DMS114 treated with DMSO at 0.1 percent for 48 hours (cell line): Measurements from ENCODE around the gene TMC7.
A peak's percentile ranks its signal among the peaks of the same experiment; 100 is the strongest.

Experiments used
- DNase-seq: peaks from one replicate; lab custom pipeline; 2025; ENCODE audit not compliant: unreplicated experiment; lab: John Stamatoyannopoulos, UW

TMC7 gene

DNA sequence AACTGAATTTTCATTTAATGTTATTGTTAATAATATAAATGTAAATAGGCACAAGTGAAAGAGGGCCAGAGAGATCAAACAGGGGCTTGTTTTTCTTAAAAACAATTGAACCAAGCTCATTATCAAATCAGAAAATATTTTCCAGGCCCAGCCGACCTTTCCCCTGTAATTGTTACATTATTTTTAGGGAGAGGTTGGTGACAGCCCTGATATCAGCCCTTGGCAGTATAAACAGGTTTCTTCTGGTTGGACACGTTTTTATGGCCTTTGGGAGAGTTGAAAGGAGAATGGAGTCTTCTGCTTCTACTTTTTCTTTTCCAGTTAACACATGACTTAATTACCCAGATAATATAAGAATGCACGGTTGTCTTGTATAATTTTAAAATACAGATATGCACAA is 43.7 kb downstream of the TMC7 start:
- DNase-seq: no peak

DNA sequence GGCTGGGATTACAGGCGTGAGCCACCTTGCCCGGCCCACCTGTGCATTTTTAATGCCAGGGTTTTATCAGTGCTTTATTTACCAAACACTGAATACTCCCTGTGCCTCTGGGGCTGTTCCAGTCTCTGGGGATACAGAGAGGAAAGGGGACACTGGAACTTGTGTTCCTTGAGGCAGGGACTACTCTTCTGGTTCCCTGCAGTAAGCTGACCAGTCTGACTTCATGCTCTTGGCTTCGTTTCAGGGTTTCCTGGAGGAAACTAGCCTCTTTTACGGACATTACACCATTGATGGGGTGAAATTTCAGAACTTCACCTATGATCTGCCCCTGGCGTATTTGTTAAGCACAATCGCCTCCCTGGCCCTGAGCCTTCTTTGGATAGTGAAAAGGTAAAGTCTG is 46.2 kb downstream of the TMC7 start:
- no peak for DNase-seq

DNA sequence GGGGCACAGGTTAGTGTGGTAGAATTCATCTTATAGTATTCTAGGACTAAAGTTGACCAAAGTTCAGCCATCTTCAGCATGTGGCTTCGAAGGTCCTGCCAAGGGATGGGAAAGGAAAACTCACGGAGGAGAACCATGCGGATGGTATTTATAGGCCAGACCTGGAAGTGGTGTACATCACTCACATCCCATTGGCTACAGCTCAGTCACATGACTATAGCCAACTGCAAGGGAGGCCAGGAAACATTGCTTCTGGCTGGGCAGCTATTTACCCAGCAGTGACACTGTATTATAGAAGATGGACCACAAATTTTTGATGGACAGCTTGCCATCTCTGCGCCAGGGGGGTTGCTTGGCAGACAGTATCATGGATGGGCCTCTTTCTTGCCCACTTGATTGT is 48.0 kb downstream of the TMC7 start:
- no peak for DNase-seq

DNA sequence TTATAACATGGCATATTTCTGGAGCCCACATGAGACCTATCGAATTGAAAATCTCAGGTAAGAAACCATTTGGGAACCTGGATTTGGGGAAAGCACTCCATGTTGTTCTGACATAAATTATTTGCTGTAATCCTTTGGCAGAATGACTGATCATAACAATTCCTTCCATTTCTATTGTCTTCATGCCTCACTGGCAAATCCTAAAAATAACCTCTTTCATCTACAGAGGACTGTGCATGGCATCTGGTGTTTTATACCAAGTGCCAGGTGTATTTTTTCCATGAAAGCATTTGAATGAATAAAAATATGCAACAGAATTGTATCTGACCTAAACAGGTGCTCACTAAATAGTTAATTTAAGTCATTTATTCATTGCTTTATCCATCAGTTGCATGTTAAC is 50.0 kb downstream of the TMC7 start:
- no peak for DNase-seq

DNA sequence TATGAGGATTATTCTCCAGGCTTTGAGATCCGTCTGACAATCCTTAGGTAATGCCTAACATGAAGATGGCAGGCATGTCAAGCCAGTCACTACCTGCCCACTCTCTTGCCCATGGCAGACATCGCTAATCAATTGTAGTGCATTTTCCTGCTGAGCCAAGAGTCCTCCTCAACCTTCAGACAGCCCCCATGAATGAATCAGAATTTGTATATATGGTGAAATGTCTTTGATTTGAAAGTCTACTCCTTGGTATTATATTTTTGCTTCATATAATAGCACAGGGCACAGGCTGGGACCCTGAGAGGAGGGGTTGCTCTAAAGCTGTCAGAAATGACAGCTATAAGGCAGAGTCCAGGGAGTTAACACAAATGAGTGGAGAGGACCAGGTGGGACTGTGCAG is 56.7 kb downstream of the TMC7 start:
- no peak for DNase-seq

DNA sequence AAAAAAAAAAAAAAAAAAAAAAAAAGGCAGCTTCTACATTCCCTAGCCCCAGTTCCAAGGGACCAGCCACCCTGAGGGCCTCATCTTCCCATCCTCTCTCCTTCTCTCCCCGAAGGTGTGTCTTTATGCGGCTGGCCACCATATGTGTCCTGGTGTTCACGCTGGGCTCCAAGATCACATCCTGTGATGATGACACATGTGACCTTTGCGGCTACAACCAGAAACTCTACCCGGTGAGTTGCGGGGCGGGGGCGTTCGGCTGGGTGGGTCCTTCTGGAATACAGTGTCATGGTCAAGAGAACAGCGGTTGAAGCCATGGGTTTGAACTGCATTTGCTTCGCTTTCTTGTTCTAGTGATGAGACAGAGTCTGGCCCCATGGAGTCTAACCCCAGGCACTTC is 61.0 kb downstream of the TMC7 start:
- DNase-seq: no peak

DNA sequence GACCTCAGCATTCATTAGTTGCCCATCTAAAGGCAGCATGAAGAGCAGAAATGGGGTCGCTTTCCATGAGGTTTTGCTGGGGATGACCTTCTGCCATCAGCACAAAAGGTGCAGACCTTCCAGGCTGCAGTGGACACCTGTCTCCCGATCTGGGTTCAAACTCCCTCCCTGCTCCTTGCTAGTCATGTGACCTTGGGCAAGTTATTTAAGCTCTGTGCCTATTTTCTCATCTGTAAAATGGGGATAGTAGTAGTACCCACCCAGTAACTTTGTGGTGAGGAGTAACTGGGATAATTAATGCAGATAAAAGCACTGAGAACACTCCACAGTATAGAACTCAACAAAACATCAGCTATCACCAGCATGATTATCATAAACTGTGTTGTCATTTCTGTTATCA is 62.3 kb downstream of the TMC7 start:
- no peak for DNase-seq

DNA sequence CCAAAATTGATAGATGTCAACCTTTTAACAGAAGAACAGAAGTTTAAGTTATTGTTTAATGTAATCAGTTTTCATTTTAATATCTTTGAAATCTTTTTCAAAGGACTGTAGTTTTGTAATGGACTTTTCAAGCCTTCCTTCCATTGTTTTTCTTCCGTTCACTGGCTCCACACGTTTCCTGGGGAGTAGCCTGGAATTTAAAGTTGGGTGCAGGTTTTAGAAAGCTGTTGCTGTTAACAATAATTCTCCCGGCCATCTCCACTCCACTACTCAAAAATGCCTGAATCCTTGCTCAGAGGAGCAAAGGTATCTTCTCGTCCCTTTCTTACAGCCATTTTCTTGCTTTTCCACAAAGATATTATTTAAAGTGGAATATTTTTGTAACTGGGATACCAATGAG is 79.0 kb downstream of the TMC7 start:
- DNase-seq: no peak

DNA sequence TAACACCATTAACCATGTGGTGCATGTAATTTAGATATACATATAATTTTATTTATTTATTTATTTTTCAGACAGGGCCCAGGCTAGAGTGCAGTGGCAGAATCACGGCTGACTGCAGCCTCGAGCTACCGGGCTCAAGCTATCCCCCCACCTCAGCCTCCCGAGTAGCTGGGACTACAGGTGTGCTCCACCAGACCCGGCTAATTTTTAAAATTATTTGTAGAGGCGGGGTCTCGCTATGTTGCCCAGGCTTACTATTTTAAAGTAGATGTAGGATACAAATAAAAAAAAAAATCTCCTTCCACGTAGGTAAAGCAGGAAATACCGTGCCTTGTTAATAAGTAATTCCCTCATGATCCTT is 83.2 kb downstream of the TMC7 start:
- no peak for DNase-seq

DNA sequence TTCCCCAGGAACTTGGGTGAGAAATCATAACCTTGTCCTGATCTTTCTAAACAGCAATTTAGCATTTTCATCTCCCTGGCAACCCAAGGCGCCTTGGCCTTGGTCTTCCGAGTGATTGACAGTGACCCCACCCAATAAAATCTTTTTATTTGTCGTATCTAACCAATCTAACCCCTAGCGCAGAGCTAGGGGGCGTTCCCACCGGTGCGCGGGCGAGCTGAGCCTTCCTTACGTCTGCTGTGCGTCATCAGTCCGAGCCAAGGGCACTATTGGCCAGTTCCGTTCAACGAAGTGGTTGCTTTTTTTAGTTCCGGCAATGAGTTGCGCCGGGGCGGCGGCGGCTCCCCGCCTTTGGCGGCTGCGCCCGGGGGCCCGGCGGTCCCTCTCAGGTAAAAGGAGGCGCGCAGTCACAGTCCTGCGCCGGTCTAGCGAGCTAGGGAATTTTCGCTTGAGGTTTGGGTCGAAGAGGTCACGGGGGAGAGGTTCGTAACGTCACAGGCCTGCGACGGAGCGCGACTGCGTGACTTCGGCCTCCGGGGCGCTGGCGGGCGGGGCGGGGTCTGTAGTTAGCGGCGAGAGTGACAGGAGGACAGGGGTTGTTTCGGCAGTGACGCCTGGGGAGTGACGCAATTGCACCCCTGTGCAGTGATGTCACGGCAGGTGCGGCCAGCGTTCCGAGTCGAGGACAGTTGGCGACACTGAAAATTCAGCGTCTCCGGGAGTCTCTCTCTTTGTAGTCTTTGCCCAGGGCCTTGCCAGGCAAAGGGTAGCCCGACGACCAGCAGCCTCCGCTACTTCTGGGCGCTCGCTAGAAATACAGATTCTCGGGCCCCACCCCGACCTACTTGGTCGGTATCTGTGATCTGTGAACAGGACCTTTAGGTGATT is 83.9 kb downstream of the TMC7 start, which contains the start of gene COQ7:
COQ7 (plus strand) TSS at position 266 of the 888 bp plus-strand sequence; CDS start at position 317, 51 bp downstream.
- peak; percentile 98 for DNase-seq

DNA sequence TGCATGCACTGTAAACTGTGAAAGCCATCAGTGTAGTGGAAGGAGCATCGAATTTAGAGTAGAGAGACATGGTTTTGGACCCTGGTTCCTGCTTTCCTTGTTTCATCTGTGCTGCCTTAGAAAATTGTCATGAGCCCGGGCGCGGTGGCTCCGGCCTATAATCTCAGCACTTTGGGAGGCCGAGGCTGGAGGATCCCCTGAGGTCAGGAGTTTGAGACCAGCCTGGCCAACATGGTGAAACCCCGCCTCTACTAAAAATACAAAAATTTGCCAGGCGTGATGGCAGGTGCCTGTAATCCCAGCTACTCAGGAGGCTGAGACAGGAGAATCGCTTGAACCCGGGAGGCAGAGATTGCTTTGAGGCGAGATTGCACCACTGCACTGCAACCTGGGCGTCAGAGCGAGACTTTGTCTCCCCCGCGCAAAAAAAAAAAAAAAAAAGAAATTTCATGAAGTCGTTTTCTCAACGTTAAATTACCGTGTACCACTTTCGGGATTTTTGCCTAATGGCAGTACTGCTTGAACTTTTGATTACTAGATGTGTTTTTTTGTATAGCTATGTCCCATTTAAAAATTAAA is 84.6 kb downstream of the TMC7 start:
- no peak for DNase-seq

DNA sequence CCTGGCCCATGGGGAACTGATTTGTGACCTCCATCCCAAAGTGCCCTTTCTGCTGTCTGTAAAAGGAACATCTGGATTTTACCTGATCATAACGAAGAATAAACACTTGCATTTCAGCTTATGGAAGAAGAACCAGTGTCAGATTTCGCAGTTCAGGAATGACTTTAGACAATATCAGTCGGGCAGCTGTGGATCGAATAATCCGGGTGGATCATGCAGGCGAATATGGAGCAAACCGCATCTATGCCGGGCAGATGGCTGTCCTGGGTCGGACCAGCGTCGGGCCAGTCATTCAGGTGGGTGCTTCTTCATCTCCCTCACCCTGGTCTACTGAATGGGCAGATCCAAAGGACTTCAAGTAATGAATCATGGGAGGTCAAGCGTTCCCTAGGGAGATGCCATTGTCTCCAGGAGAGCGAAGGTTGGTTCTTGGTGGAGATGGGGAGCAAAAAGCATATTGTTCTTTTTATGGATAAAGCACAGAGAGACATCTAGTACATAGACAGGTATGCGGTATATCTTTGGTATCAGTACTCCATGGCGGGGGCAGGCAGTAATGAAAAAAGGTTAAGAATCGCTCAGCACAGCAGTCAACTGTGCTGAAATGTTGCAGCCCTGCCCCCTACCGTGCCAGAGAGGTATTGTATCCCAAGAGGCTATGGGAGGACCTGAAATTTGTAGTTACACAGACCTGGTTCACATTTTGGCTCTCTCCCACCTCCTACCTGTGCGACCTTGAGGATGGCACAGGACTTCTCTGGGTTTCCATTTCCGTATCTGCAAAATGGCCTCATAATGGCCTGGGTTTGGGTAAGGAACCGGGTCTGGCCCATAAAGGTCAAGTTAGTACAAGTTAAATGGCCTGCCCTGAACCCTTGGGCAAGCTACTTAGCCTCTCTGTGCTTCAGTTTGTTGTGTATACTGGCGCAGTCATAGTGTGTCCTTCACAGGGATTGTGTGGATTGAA is 88.4 kb downstream of the TMC7 start:
- DNase-seq: no peak

DNA sequence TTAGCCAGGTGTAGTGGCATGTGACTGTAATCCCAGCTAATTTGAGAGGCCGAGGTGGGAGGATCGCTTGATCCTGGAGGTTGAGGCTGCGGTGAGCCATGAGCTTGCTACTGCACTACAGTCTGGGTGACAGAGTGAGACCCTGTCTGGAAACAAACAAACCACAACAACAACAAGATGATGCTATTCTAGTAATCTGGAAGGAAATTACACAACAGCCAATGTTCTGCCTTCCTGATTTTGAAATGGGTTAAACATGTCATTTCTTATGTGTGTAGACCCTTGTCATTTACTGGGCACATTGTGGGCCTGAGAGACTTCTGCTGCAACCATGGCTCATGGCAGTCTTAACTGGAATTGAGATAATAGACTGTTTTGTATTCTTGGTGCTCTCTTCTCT is 89.6 kb downstream of the TMC7 start:
- no peak for DNase-seq

DNA sequence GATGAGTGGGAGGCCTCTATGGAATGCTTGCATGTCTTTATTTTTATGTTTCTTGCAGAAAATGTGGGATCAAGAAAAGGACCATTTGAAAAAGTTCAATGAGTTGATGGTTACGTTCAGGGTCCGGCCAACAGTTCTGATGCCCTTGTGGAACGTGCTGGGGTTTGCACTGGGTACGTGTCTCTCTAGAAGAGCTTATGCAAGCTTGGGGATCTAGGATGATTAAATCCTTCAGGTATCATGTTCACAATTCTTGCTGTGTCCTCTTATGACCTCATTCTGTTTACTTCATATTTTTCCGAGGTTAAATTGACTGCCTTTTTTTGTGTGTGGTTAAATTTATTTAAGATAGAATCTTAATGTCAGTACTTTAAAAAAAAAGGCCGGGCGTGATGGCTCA is 90.1 kb downstream of the TMC7 start:
- DNase-seq: no peak

DNA sequence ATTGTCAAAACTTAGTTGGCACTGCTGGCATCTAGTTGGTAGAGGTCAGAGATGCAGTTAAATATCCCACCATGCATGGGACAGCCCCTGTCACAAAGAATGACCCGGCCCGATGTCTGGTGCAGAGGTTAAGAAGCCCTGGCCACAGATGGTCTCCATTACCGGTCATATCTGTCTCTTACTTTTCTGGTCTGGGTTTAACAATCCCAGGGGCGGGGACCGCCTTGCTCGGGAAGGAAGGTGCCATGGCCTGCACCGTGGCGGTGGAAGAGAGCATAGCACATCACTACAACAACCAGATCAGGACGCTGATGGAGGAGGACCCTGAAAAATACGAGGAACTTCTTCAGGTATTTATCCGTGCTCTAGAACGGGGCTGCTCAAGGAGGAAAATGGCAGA is 91.8 kb downstream of the TMC7 start:
- no peak for DNase-seq

DNA sequence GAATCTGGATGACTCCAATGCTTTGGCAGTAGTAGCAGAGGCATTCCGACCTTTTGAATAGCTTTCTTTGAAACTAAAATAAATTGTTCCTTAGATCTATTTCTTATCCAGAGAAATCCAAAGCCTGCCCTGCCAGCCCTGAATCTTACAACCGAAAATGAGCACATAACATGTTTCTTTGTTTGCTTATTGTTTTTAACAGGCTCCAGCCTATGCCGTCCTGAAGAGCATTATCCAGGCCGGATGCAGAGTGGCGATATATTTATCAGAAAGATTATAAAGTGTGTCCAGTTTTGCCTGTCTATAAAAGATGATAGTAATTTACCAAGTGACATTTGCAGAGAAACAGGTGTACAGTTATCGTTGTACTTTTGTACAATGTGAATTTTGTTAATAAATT is 94.1 kb downstream of the TMC7 start:
- no peak for DNase-seq

DNA sequence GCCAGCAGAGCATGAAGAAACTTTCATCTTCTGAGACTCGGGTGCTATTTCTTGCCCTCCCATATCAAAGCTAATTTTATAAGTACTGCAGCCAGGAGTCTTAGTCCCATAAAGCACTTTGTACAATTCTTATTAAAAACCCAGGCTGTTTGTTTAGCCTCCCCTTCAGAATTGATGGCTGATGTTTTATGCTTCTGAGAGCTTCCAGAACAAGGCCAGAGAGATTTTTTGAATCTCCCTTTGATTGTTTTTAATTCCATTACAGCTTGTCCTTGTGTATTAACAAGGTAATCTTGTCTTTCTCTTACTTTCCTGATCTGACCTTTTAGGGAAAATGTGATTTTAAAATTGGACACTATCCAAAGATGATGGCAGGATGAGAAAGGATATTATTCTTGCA is 99.9 kb downstream of the TMC7 start:
- DNase-seq: no peak

DNA sequence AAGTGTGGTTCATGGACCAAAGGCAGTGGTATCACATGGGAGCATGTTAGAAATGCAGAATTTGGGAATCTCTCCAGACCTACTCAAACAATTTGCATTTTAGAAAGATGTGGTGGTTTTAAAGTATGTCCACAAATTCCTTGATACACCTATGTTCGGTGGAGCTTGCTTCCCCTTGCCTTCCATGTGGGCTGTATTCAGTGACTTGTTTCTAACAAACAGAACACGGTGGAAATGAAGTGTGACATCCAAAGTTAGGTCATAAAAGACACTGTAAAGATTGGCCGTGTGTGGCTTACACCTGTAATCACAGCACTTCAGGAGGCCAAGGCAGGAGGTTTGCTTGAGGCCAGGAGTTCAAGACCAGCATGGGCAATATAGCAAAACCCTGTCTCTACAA is 100.4 kb downstream of the TMC7 start:
- DNase-seq: no peak

DNA sequence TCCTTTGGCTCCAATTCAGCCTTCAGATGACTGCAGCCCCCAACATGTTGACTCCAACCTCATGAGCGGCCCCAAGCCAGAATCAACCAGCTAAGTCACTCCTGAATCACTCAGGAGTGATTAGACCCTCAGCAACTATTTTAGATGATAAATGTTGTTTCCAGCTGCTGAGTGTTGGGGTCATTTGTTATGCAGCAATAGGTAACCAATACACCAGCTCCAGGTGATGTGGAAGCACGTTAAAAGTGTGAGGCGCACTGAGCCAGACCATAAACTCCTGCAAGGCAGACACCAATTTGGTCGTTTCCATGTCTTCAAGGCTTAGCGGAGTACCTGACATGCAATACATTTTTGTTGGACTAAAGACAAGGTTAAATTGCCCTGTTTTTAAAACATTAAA is 101.1 kb downstream of the TMC7 start:
- DNase-seq: no peak

DNA sequence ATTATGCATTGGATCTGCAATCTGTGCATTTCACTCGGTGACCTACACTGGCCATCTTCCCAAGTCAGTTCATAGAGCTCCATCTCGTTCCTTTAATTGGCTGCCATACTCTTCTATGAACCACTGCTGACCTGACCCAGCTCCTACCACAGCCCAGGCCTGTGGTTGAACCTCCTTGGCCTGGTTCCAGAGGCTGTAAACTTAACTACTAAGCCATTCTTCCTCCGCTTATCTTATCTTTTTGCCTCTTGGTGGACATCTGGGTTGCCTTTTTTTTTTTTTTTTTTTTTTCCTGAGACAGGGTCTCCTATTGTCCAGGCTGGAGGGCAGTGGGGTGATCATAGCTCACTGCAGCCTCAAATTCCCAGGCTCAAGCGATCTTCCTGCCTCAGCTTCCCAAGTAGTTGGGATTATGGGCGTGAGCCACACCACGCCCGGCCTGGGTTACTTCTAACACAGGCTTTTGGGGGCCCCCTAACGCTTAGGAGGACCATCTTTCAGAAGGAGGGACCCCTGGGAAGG is 102.0 kb downstream of the TMC7 start:
- no peak for DNase-seq
